Stimulated activated CD8-positive, alpha-beta memory T cell treated with anti-CD3 and anti-CD28 coated beads, Interleukin-15, amount 100 ng/mL, for 24 hours (primary cell): ENCODE measurements around the gene ADGRL1.
"Not testable (repeated sequence)": the region's sequence is repeated elsewhere in the genome, so short reads cannot be mapped to it uniquely, and the experiment has no call there.

ENCODE experiments used
- DNase-seq: peaks from one replicate; pipeline ENCODE4 v3.0.0-alpha.2; 2020; ENCODE audit warnings: low read depth

ADGRL1 gene

DNA sequence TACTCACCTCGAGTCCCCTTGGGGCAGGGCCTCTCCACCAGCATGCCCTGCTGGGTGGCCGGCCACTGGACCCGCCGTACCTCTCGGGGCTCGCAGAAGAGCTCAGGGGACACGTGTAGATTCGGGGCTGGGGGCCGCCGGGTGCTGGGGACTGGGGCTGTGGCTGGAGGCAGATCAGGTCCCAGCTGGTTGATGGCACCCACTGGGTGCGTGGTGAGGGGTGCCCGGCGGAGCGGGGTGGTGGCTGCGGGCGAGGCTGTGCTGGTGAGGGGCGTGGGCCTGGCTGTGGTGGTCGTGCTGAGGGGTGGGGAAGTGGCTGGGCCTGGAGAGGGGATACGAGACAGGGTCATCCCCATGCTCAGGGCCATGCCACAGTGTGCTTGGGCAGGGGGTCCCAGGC lies 44.7 kb downstream of the ADGRL1 start:
- DNase-seq = no peak

DNA sequence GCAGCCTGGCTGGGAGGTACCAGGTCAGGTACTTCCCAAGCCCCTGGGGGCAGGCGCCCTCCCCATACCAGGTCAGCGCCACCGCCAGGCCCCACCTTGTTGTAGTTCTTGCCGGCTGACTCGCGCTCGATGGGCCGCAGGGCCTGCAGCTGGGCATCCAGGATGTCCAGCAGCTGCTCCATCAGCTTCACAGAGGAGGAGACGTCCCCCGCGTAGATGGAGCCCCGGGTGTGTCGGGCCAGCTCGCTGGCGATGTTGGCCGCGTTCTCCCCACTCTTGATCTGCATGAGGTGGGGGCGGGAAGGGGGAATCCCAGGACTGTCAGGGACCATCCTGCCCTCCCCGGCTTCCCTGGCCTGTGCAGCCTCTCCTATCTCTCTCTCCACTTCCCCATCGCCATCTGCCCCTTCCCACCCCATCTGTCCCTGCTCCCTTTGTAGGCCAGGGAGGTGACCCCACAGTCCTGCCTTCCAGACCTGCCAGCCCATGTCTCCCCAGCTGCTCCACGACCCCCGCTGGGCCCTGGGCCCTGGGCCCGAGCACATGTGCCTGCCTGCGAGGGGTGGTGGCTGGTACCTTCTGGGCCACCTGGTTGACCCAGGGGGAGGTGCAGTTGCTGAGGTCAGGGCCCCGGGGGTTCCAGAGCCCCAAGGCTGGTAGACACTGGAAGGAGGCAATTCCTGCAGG lies 45.8 kb downstream of the ADGRL1 start:
- no peak for DNase-seq

DNA sequence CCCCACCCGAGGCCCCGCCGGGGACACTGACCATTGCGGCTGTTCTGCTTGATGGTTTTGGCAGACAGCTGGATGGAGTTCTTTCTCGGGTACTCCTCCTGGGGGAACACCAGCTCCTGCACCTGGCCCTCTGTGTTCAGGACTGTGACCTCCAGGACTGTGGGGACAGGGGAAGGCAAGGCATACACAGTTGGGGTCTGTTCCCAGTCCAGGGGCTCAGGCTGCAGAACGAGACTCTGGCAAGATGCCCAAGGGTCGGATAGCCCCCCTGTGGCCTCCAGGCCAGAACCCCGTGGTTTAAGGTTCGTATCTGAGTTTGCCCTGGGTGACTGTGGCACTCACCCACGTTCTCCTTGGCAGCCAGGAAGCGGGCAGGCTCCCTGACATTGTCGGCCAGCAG lies 46.9 kb downstream of the ADGRL1 start:
- no peak for DNase-seq

DNA sequence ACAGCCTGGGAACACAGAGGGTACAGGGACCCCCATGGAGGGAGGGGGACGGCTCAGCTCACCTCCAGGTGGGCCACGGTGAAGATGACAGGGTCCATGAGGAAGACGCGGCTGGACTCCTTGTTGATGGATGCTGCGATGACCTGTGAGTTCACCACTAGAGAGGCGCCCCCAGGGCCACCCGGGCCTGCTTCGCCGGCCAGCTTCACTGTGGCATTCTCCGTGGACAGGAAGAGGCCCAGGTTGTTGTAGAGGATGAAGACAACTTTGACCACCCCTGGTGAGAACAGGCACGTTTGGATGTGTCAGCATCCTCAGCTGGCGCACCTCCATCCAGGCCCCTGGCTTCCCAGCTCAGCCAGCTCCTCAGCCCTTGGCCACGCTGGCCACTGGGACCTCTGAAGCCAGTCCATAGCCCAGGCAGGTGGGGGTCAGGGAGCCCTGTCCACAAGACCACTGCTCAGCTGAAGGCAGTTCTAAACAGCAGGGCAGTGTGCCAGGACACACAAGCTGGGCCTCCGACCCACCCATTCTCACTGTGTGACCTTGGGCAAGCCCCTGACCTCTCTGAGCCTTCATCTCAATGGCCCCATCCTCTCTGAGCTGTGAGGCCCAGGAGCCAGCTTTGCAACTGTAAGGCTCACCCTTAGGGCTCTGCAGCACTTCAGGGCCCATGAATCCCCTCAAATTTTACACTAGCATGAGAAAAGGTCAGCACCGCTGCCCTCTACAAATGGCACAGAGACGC lies 47.5 kb downstream of the ADGRL1 start:
- DNase-seq = no peak

DNA sequence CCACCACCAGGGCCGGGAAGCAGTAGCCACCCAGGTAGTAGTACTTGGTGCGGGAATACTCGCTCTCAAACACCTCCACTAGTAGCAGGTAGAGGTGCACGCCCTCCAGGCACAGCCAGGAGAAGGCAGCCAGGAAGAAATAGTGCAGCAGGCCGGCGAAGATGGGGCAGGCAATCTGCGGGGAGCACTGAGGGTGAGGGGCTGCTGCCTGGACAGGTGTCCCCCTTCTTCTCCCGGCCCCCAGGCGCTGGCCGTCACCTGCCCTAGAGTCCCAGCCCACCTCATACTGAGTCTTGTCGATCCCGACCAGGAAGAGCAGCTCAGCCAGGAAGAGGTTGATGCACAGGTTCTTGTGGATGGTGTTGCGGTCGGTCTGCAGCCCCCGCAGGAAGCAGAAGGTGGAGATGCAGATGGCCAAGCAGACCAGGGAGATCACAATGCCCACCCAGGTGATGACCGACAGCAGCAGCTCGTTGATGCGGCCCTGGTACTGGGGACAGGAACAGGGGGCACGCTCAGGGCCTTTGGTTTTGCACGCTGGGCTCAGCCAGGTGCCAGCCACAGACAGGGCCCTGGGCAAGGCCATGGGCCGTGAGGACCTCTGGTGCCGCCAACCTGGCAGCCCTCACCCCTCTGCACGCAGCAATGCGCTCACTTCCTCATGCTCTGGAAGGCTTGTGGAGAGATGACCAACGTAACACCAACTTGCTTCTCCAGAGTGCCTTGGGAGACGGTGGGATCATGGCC lies 48.8 kb downstream of the ADGRL1 start:
- no peak for DNase-seq

DNA sequence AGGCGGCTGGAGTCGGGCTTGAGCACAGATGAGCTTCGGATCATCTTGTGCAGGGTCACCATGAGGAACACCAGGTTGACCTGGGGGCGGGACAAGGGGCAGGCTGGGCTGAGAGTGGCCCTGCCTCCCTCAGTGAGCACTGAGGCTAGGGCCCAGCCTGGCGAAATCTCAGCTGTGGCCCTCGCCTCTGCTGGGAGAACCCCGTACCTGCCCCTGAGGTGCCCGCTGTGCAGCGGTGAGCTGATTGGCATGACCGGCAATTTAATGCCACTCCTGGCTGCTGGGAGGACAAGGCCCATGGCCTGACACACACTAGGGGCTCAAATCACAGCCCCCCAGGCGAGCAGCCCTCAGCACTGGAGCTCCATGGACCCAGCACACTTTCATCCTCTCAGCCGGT lies 49.8 kb downstream of the ADGRL1 start:
- DNase-seq = no peak

DNA sequence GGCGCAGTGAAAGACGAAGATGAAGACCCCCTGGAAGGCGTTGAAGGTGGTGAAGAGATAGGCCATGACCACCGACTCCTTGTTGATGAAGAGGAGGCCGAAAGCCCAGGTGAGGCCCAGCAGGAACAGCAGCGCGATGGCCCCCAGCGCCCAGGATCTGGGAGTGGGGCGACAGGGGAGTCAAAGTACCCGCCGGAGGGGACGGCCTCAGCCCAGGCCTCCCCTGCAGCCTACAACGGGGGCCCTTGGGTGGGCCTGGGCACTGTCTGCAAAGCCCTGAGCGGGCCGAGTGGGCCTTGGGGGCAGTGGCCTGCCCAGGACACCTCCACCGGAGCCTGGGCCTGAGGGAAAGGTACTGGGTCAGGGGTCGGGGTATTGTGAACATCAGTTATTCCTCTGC lies 50.6 kb downstream of the ADGRL1 start:
- no peak for DNase-seq

DNA sequence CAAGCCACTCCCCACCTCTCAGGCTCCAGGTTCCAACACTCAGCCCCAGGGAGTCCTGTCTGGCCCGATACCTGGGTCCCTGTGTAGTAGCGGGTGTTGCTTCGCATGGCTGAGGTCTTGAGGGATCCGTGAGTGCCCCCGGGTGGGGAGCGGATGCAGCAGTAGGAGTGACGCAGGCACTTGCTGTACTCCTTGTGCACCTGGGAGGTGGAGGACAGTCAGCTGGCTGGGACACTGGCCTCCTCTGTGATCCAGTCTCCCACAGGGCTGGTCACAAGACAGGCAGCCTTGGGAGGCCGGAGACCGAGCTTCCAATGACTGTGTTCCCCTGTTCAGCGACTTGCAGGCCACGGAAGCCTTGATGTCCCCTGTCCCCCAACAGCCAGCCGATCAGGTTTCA lies 53.3 kb downstream of the ADGRL1 start:
- DNase-seq = no peak

DNA sequence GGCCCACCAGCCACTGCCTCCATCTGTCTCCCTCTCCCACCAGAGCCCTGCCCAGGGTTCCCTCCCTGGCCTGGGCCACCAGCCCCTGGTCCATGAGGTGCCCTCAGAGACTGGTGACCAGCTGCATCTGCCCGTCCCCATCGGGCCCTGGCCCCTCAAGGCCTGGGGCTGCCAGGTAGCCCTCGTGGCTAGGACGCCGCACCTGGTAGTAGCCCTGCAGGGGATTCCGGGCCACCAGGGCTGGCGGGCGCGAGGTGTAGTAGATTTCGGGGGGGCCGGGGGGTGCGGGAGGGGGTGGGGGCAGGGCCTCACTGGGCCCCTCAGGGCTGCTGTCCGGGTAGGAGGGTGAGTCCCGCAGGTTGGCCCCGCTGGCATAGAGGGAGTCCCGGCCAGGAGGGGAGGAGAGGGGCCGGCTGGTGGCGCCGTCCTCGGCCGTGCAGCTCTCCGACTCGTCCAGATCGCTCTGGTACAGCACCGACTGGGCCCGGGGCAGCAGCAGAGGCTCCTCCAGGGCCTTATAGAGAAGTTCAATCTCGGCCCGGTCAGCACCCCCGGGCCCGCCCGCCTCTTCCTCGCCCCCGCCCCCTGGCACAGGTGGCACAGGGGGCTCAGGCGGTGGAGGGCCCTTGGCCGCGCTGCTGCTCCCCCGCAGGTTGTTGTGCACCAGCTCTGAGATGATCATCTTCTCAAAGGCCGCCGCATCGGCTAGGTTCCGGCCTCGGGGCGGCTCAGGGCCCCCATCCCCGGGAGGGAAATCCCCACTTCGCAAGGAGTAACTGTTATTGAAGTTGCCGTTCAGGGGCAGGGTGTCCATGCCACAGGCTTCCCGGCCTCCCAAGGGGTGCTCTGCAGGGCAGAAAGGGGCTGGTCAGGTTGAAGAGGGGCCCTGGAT lies 55.0 kb downstream of the ADGRL1 start:
- no peak for DNase-seq

DNA sequence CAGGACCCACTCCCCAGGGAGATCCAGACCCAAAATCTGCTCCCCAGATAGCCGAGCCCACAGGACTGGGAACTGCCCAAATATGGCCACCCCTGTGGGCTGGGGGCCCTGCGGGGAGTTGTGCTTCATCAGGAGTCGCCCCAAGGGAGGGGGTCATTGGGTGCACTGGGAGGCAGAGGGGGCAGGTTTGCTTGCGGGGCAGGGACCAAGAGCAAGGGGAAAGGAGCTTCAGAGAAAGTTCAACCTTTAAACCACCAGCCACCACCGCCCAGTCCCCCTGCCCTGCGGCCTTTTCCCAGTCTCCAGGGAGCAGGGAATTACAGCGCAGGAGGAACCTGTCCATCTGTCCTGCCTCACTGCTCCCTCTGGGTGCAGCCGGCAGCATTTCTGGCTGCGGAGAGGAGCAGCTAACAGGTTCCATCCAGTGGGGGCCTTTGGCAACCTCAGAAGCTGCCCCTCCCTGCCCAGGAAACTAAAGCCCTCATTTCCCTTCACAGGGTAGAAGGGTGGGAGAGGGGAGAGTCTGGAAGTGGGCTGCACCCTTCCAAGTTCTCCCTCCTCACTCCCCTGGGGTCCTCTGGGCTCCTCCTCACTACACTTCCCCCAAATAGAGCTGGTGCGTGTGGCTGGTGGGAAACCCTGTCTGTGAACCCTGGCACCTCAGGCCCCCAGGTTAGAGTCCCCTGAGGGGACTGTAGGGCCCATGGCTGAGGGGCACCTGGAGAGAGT lies 55.8 kb downstream of the ADGRL1 start:
- no peak for DNase-seq

DNA sequence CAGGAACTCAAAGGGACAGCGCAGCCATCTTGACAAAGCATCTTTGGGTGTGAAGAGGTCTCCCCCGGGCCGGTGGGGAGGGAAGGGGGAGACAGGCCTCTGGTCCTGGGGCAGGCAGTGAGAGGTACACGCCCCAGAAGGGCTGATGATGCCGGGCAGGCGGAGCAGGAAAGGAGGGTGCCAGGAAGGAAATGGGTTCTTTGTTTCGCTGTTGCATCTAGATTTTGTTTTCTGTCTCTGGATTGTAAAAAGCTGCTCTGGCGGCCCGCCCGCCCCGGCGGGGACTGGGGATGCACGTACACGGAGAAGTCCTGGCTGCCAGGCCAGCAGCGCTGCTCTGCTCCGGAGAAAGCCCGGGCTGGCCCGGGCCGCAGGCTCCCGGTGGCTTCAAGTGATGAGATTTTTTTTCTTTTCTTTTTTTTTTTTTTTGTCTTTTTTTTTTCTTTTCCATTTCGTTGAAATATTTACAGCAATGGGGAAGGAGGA lies 56.4 kb downstream of the ADGRL1 start:
- DNase-seq = no peak

DNA sequence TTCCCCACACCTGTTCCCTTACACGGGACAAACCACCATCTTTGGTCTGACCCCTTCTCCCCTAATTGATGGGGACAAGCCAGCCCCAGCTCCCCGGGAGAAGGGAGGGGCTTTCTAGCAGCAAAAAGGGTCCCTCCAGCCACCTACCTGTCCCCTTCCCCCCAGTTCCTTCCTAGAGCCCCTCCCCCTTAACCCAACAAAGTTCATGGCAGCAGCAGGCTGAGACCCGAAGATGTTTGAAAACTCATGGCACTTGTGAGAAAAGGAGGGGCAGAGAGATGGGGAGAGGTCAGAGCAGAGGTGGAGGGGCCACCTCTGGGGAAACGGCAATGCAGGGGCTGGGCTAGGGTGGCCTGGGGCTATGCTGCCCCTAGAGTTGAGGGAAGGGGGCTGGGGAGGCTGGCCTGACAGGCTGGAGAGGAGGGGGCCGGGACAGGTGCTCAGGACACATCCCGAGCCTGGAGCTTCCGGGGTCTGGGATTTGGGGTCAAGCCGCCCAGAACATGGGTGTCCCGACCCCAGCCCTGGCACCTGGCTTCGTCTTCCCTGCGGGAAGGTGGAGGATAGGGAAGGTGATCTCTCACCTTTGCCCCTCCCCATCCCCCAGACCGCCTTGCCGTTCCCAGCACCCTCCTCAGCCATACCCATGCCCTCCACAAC lies 57.1 kb downstream of the ADGRL1 start:
- no peak for DNase-seq

DNA sequence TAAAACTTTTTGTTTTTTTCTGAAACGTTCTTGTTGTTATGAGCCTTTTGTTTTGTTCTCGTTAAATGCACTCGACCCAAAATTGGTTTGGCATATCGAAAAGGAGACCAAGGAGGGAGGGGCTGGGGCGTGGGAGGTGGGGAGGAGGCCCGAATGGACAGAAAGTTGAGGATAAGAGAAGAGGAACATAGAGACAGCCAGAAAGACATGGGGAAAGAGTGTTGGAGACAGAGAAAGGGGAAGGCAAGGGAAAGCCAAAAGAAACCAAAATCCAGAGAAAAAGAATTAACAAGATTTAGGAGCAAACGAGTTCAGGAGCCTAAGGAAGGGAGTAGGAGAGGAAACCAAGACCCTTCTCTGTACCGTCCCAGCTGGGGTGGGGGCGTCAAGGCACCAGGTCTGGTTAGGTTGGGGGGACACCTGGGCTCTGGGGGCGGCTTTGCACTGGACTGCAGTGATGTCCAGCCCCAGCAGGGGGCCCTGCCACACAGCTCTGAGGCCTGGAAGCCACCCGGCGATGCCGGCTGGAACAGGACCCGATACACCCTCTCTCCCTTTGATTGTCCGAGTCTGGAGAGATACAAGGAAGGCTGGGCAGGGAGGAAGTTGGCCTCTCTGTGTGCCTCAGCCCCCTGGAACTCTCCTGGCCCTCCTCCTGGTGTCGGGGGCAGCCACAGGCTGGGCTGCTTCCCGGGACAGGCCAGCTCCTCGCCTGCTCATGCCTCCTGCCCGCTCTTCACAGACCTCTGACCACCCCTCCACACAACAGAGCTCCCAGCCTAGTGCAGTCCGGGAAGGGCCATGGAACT lies 58.0 kb downstream of the ADGRL1 start:
- no peak for DNase-seq

DNA sequence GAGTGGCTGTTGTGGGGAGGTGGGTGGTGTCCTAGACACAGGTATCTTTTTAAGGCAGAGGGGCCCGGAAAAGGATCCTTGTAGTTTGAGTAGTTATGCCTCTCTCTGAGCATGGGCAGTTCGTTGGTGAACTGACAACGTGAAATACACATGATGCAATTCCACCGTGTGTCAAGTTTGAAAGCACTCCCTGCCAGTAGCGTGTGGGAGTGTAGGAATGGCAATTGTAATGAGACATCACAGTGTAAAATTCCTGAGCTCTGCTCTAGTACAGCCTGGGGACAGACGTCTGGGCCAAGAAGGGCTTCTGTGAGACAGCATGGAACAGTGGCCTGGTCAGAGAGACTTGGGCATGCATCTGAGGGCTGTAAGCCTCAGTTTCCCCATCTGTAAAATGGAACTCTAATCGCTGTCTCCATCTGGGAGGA lies 59.2 kb downstream of the ADGRL1 start:
- DNase-seq = no peak

DNA sequence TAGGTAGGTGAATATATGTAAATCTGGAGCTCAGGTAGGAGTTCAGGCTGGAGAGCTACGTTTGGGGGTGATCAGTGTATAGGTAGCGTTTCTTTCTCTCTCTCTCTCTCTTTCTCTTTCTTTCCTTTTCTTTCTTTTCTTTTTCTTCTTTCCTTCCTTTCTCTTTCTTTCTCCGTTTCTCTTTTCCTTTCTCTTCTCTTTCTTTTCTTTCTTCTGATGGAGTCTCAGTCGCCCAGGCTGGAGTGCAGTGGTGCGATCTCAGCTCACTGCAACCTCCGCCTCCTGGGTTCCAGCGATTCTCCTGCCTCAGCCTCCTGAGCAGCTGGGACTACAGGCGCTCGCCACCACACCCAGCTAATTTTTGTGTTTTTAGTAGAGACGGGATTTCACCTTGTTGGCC lies 59.8 kb downstream of the ADGRL1 start:
- not testable (repeated sequence) for DNase-seq

DNA sequence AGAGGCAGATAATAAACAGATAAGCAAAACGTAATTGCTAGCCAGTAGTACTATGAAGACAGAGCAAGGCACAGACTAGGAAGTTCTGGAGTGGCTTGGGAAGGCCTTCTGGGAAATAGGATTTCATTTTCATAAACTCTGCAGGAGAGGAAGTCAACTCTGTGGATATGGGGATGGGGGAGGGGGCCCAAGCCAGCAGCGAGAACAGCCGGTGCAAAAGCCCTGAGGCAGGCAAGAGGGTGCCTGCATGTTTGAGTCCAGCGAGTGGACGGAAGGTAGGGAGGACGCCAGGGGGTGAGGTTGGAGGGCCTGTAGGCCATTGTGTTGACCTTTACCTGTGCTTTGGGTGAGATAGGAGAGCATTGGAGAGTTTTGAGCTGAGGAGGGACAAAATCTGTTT lies 60.6 kb downstream of the ADGRL1 start:
- DNase-seq = no peak

DNA sequence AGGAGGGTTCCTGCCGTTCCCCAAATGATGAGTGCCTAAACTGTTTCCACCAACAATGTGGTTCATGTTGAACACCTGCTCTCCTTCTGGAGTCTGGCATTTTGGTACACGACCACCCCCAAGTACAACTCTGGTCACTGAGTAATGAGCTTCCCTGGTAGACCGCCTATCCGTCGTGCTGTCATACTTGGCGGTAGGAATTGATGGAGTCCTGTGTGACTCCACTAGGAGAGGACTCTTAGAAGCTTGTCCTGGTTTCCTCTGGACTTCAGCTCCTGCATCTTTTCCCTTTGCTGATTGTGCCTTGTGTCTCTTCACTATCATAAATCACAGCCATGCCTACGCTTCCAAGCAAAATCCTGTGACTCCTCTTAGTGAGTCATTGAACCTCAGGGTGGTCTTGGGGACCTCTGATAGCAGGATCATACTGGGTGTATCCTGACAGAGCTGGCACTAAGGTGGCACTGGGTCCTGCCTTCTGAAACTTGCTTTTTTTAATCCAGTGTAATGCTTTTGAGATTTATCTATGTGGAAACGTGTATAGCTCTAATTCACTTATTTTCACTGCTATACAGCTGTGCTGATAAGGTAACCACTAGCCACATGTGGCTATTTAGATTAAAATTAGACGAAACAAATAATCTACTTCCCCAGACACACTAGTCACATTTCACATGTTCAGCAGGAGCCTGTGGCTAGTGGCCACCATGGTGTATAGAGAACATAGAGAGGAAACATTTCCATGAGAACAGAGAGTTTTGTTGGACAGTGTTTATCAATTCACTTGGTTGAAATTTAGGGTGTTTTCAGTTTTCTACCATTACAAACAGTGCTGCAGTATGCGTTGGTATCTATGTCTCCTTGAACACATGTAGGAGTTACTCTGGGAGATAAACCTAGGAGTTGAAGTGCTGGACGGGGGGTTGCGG lies 63.4 kb downstream of the ADGRL1 start:
- no peak for DNase-seq

DNA sequence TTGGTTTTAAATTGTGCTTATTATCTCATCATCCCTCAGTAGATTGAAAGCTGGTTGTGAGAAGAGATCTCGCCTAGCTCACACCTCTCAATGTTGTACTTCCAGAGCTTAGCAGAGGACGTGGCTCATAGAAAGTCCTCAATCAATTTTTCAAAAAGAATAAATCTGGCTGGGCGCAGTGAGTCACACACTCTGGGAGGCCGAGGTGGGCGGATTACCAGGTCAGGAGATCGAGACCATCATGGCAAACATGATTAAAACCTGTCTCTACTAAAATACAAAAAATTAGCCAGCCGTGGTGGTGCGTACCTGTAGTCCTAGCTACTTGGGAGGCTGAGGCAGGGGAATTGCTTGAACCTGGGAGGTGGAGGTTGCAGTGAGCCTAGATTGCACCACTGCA lies 64.9 kb downstream of the ADGRL1 start:
- no peak for DNase-seq

DNA sequence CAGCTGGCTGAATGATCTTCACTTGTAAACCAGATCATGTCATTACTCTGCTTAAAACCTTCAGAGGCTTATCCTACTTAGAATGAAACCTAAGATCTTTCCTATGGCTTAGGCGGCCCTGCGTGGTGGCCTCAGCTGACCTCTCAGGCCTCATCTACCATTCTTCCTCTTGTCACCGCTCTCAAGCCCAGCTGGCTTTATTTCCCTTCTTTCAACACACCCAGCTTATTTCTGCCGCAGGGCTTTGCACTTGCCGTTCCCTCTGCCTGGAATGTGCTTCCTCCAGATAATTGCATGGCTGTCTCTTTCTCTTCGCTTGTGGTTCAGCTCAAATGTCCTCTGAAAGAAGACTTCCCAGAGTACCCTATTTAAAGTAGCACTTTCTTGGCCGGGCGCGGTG lies 66.0 kb downstream of the ADGRL1 start:
- no peak for DNase-seq
